ENCODE data around the gene PLCB4.

- TF ChIP-seq CTCF (IDR thresholded peaks at IDR 0.05) (no peak), POLR2A (IDR thresholded peaks at IDR 0.05) (no peak)
These were observed 7.5 kb upstream of the PLCB4 start for GRCh38 chr20:9061434-9061833.

Measured in testis (tissue), 2 donors.